LNCAP (cell line): ENCODE measurements around the gene PCDHGB1.

Experiments used
- CTCF ChIP-seq: fragments of 450-650 bp; IDR thresholded peaks from 2 replicates; pipeline ENCODE4 v1.5.1; 2017; ENCODE audit warnings: mild to moderate bottlenecking

Gene PCDHGB1

GRCh38 chr5:141322261-141322660, 27.6 kb upstream of the PCDHGB1 start:
- TF ChIP-seq CTCF, result no peak

- TF ChIP-seq CTCF, result peak; percentile 71
Observed at GRCh38 chr5:141326088-141326854, 23.6 kb upstream of the PCDHGB1 start.

GRCh38 chr5:141328231-141328630, 21.7 kb upstream of the PCDHGB1 start:
- TF ChIP-seq CTCF, result no peak

GRCh38 chr5:141330299-141331080, 19.4 kb upstream of the PCDHGB1 start, which contains the start of gene PCDHGA1:
TSS of gene PCDHGA1 (plus strand) at chr5:141330514.
- peak; percentile 77 for TF ChIP-seq CTCF

GRCh38 chr5:141338538-141339306, 11.2 kb upstream of the PCDHGB1 start, which contains the start of gene PCDHGA2:
TSS of gene PCDHGA2 (plus strand) at chr5:141338760.
- TF ChIP-seq CTCF, result peak; percentile 48

GRCh38 chr5:141342773-141343172, 7.1 kb upstream of the PCDHGB1 start:
- TF ChIP-seq CTCF, result no peak

- TF ChIP-seq CTCF, result peak; percentile 56
Observed at GRCh38 chr5:141343242-141343952, 6.5 kb upstream of the PCDHGB1 start, which contains the start of gene PCDHGA3. TSS of gene PCDHGA3 (plus strand) at chr5:141343829. CDS start at chr5:141344034, 205 bp downstream.
